Activated T-cell treated with anti-CD3 and anti-CD28 coated beads for 4 hours (primary cell): ENCODE results near the gene PAX5.

Experiments used
- DNase-seq: peaks from one replicate; pipeline ENCODE4 v3.0.0-alpha.2; 2020

The PAX5 gene

DNA sequence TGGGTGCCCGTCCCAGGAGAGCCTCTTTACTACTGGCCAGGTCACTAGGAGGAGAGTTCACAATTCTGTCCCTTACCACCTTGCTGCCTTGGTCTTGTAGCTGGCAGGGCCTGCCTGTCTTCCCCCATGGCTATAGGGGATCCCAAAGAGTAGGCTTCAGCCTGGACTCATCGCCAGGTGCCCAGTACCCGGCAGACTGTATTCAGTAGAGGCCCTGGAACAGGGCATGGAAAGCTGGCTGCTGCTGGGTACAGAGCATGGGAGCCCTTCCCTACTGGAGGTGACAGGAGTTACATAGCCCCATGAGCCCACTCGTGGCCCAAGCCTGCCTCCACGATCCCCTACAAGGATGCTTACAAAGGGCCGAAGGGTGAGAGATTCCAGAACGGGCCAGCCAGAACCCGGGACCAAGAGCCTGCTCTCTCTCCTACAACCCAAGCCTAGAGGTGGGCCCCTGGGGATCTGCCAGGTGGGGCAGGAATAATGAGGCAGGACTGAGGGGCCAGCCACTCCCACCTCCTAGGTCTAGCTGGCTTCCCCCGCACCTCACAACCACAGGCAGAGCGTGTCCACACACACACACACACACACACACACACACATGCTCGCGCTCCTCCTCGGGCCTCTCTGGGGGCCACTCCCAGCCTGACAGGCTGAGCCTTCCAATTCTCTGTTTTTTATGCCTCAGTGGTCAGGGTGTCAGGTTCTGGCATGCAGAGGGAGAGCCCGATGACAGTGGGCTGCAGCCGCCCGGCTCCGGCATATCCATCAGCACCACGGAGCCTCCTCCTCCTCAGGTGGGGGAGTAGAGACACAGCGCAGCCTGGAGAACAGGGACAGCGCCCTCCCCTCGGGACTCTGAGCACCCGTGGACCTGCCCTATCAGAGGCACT is 186.0 kb downstream of the PAX5 start:
- no peak for DNase-seq

GRCh38 chr9:36846621-36847020 is 187.4 kb downstream of the PAX5 start:
- DNase-seq = no peak

DNA sequence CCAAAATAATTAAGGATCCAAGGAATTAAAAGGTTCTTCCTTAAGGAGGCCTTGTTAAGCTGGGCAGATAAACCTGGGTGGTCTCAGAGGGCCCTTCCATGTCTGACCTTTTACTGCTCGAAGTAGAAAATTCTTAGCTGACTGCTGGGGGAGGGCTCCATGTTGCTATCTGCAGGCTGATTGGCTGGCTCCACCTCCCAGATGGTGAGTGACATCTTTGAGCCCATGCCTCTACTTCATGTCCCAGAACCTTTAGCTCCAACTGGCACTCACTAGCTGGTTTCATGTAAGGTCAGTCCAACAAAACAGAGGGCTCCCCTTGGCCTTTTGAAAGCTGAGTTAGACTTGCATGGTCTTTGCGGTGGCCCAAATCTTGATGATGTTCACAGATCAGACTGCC is 188.2 kb downstream of the PAX5 start:
- no peak for DNase-seq

DNA sequence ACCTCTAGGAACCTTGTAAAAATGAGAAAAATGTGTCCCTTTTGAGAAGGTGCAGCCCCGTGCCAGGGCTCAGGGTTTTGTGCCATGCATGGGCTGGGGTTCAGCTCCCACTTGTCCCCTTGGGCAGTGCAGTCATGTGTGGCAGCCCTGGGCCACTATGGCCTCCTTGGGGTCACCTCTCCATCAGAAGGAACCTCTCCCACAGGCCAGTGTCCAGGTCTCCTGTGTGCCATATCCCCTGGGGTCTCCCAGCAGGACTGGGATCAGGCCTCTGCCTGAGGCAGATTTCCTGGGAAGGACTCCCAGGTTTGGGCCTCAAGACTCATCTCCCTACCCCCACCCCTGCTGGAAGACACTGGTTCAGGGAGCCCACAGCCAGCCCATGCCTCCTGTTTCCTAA is 189.1 kb downstream of the PAX5 start:
- no peak for DNase-seq

- DNase-seq = no peak
These were observed 190.1 kb downstream of the PAX5 start for GRCh38 chr9:36843964-36844363.

- DNase-seq = no peak
These were observed 191.2 kb downstream of the PAX5 start for GRCh38 chr9:36842560-36843530.

GRCh38 chr9:36840898-36841536 is 193.1 kb downstream of the PAX5 start:
- DNase-seq = no peak

DNA sequence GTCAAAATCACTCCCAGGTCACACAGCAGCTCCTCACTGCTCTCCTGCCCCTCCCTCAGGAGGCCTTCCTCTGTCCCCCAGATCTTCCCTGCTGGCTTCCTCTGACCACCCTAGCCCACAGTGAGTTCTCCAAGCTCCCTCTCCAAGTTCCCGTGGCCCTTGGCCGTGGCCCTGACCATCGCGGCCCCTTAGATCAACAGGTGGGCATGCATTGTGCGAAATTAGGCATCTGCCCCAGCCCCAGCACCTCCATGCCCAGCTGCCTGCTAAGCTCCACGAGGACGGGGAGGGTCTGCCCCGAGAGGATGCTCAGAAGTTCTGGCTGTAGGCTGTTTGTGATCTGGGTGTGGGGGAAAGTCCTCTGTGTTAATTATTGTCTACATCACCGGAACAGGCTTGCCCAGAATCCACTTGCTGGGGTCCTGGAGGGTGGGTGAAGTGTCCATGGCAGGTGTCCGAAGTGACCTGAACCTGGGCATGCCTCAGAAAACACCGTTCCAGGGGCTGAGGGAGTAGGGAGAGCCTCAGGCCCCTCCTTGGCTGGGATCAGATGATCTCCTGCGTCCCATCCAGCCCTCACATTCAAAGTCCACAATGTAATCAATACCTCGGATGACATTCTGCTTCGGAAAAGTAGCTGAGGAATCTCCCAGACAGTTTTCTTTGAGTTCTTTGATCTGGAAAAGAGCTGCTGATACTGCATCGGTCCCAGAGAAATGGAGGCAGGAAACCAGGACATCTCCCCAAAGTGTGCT is 194.8 kb downstream of the PAX5 start:
- DNase-seq = no peak

DNA sequence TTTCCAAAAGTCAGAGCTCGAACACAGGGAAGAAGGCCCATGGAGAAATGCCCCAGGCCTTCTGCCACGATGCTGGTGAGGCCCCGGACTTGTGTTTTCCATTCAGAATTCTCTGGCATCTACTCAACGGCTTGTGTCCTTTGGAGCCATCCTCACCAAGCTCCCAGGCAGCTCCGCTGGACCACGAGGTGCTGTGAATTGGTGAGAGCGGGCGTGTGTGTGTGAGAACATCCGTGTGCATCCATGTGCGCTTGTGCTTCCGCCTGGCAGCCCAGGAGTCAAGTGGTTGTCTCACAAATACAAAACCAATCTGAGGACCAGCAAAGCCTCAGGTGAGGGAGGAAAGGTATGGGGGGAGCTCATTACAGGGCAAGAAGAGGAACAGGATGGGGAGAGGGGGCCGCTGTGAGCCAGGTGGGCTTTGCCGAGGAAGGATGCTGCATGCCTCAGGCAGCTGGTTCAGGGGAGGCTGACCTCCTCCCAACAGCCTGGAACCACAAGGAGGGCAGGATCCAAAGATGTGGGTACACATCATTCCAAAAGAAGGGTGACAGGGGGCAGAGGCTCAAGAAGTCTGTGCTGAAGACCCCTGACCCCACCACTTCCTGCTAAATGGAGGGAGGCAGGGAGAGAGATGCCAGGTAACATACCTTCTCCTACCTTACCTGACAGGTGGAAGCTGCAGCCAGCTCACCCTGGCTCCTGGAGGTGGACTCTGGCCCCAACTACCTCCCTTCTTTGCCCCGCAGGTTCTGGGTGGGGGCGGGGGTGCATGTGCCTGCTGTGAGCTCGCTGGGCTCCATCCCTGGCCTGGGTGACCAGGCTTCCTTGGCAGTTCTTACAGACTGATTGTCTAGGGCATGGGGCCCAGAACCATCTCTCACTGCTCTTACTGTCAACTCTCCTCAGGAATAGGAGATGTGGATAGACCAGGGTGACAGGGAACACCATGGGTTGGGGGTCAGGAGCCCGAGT is 196.3 kb downstream of the PAX5 start:
- no peak for DNase-seq

DNA sequence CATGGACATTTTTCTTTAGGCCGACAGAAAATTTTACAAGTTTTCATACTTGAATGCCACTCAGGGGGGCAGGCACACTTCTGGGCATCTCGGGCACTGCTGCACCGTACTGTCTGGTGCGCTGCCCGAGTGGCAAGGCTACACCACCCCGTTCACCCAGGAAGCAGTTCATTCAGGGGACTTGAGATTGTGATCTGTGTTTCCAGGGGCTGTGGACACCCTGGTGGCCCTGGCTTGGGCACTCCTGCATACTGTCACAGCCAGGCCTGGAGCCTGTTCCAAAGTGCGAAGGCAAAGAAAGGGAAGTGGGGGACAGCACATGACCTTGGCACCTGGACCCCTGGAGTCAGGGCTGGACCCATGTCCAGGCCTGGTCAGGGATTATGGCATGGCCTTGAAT is 197.6 kb downstream of the PAX5 start:
- no peak for DNase-seq

- no peak for DNase-seq
These were observed 198.6 kb downstream of the PAX5 start for GRCh38 chr9:36835271-36835996.

- no peak for DNase-seq
These were observed 199.3 kb downstream of the PAX5 start for GRCh38 chr9:36834736-36835135.

- no peak for DNase-seq
These were observed 200.1 kb downstream of the PAX5 start for GRCh38 chr9:36833954-36834353.

GRCh38 chr9:36832164-36832795 is 201.8 kb downstream of the PAX5 start:
- no peak for DNase-seq

- DNase-seq = no peak
These were observed 202.5 kb downstream of the PAX5 start for GRCh38 chr9:36831381-36832161.

- no peak for DNase-seq
These were observed 205.5 kb downstream of the PAX5 start for GRCh38 chr9:36828611-36829013.

DNA sequence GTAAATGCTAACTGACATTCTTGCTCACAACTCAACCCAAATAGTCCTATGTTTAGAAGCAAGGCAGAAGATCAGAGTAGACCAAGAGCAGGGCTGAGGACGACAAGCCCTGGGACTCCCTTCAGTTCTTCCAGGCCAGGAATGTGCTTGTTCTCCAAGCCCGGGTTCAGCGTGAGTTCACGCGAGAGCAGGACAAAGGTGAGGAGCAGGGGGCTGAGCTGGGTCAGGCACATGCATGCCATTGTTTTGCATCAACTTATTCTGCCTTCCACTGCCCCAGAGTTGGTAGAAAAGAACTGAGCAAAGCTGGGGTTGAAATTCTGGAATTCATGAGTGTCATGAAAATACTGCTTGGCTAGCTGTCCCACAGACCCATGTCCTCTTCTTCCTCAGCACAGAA is 206.5 kb downstream of the PAX5 start:
- no peak for DNase-seq

GRCh38 chr9:36826581-36826980 is 207.5 kb downstream of the PAX5 start:
- DNase-seq = no peak

DNA sequence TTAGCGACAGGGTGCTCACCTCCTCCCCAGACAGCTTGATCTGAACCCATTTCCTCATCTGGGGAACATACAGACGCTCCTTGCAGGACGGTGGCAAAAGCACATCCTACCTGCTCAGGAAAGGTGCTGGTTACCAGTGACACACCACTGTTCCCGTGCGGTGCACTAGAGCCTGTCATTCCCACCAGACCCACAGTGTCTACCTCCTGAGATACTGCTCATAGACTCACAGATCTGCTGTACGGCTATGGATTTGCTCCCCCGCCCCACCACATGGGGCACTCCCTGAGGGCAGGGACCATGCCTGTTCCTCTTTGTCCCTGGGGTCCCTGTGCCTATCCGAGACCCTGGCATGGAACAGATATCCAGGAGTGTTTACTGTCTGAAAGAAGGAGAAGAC is 208.9 kb downstream of the PAX5 start:
- DNase-seq = no peak
